Glutamatergic neuron (in vitro differentiated cells): ENCODE results near the gene CEP72. TPM values are rescaled to one million over a fixed set of nuclear protein-coding genes. Genes with fewer than 3 reads are reported as not detected.

Experiments used
- DNase-seq: peaks from one replicate; pipeline ENCODE4 v3.0.0; 2022
- H3K27ac Mint-ChIP-seq: one replicate; pipeline ENCODE4 v1.8.0; 2020; ENCODE audit warnings: mild to moderate bottlenecking, mixed read lengths, inconsistent platforms; ENCODE audit not compliant: unreplicated experiment
- H3K27me3 Mint-ChIP-seq: one replicate; pipeline ENCODE4 v1.8.0; 2020; ENCODE audit warnings: mild to moderate bottlenecking, moderate library complexity, mixed read lengths, inconsistent platforms; ENCODE audit not compliant: unreplicated experiment
- H3K36me3 Mint-ChIP-seq: one replicate; pipeline ENCODE4 v1.8.0; 2020; ENCODE audit warnings: mild to moderate bottlenecking, mixed read lengths, inconsistent platforms; ENCODE audit not compliant: unreplicated experiment
- H3K4me1 Mint-ChIP-seq: one replicate; pipeline ENCODE4 v1.8.0; 2020; ENCODE audit warnings: mild to moderate bottlenecking, low read depth, mixed read lengths, inconsistent platforms; ENCODE audit not compliant: unreplicated experiment
- H3K4me3 Mint-ChIP-seq: one replicate; pipeline ENCODE4 v1.8.0; 2020; ENCODE audit warnings: mild to moderate bottlenecking, mixed read lengths, inconsistent platforms; ENCODE audit not compliant: unreplicated experiment
- H3K9me3 Mint-ChIP-seq: one replicate; pipeline ENCODE4 v1.8.0; 2020; ENCODE audit warnings: mild to moderate bottlenecking, moderate library complexity, mixed read lengths, inconsistent platforms; ENCODE audit not compliant: unreplicated experiment
- CTCF ChIP-seq: fragments of 200-600 bp; sonication (generic); IDR thresholded peaks from one replicate; pipeline ENCODE4 v1.5.0; 2021; ENCODE audit not compliant: partially characterized antibody, unreplicated experiment
- total RNA-seq: library from RNA; stranded (reverse); fragmentation: NEBNext Ultra II Directional; extraction: Animal tissue kit (Norgen Biotek cat#: 25700); gene quantifications from one replicate; pipeline ENCODE4 v1.2.1, GENCODE V29; 2021; ENCODE audit not compliant: unreplicated experiment

Gene CEP72
- total RNA-seq, 1 donor from 2014 or later, result 43.9 TPM

- Mint-ChIP-seq H3K36me3 (no peaks in the 10 kb centered on the region), H3K27me3 (peaks cover 7% of the 10 kb centered on the region), H3K4me1 (peaks cover 3% of the 10 kb centered on the region), H3K9me3 (peaks cover 9% of the 10 kb centered on the region), H3K4me3 (no peak overlapping the region), H3K27ac (no peak overlapping the region)
- DNase-seq, result no peak
- no peak for TF ChIP-seq CTCF
These were observed 58.5 kb downstream of the CEP72 start for GRCh38 chr5:670396-671270.

GRCh38 chr5:671459-672328 is 59.6 kb downstream of the CEP72 start:
- Mint-ChIP-seq H3K4me3 (no peak overlapping the region), H3K36me3 (no peaks in the 10 kb centered on the region), H3K4me1 (peaks cover 7% of the 10 kb centered on the region), H3K27ac (no peak overlapping the region), H3K9me3 (peaks cover 13% of the 10 kb centered on the region), H3K27me3 (peaks cover 13% of the 10 kb centered on the region)
- TF ChIP-seq CTCF, result peak; percentile 89
- DNase-seq, result peak; percentile 83

GRCh38 chr5:672329-673160 is 60.4 kb downstream of the CEP72 start:
- no peak overlapping the region for H3K4me3 Mint-ChIP-seq
- peak overlapping the region; percentile 22 for H3K27ac Mint-ChIP-seq
- H3K27me3 Mint-ChIP-seq, result peaks cover 16% of the 10 kb centered on the region
- peak; percentile 20 for DNase-seq
- no peak for TF ChIP-seq CTCF
- peaks cover 3% of the 10 kb centered on the region for H3K4me1 Mint-ChIP-seq
- H3K9me3 Mint-ChIP-seq, result peaks cover 13% of the 10 kb centered on the region
- no peaks in the 10 kb centered on the region for H3K36me3 Mint-ChIP-seq

- H3K27me3 Mint-ChIP-seq, result peaks cover 15% of the 10 kb centered on the region
- no peaks in the 10 kb centered on the region for H3K36me3 Mint-ChIP-seq
- no peak for TF ChIP-seq CTCF
- peaks cover 14% of the 10 kb centered on the region for H3K9me3 Mint-ChIP-seq
- no peak overlapping the region for H3K4me3 Mint-ChIP-seq
- peaks cover 3% of the 10 kb centered on the region for H3K4me1 Mint-ChIP-seq
- peak overlapping the region; percentile 22 for H3K27ac Mint-ChIP-seq
- DNase-seq, result no peak
These were observed 61.2 kb downstream of the CEP72 start for GRCh38 chr5:673161-673830.
